SK-N-MC (cell line): ENCODE measurements around the gene NPY5R.
A peak's percentile ranks its signal among the peaks of the same experiment; 100 is the strongest.

ENCODE experiments used
- DNase-seq: peaks from one replicate; pipeline ENCODE4 v3.0.0-alpha.2; 2011; ENCODE audit warnings: low read depth, low spot score
- H3K27ac ChIP-seq: fragments of 200-600 bp; sonication (generic); 2 replicates; pipeline ENCODE4 v1.5.1; 2016; ENCODE audit warnings: mixed run types
- H3K36me3 ChIP-seq: fragments of 200-600 bp; sonication (generic); 2 replicates; pipeline ENCODE4 v1.6.1; 2017; ENCODE audit warnings: antibody characterized with exemption, low read length, mixed read lengths; ENCODE audit not compliant: insufficient read depth
- H3K4me3 ChIP-seq: fragments of 200-600 bp; sonication (generic); 2 replicates; pipeline ENCODE4 v1.5.1; 2016
- H3K9ac ChIP-seq: fragments of 200-600 bp; sonication (generic); 2 replicates; pipeline ENCODE4 v1.8.0; 2017; ENCODE audit warnings: mixed run types, mixed read lengths; ENCODE audit not compliant: insufficient read length
- H3K9me3 ChIP-seq: fragments of 200-600 bp; sonication (generic); 2 replicates; pipeline ENCODE4 v1.6.1; 2017; ENCODE audit warnings: low read depth, mild to moderate bottlenecking, antibody characterized with exemption, low read length, moderate library complexity, mixed read lengths
- EZH2 ChIP-seq: fragments of 200-600 bp; sonication (generic); IDR thresholded peaks from one replicate; pipeline ENCODE4 v1.6.1; 2017; ENCODE audit warnings: antibody characterized with exemption
- FOXP2 ChIP-seq: optimal IDR thresholded peaks from 2 replicates; pipeline ENCODE3; 2011; ENCODE audit warnings: mild to moderate bottlenecking, moderate library complexity; ENCODE audit not compliant: insufficient read depth; ENCODE audit errors: extremely low read length, control extremely low read depth
- POLR2AphosphoS5 ChIP-seq: IDR thresholded peaks from 2 replicates; pipeline ENCODE4 v1.6.1; 2012; ENCODE audit warnings: mild to moderate bottlenecking, low read depth, low read length, borderline replicate concordance

NPY5R gene

GRCh38 chr4:163378661-163379060 lies 35.0 kb downstream of the NPY5R start:
- no peaks in the 10 kb centered on the region for H3K36me3 ChIP-seq
- no peak overlapping the region for H3K4me3 ChIP-seq
- TF ChIP-seq FOXP2, result no peak
- no peak for TF ChIP-seq EZH2
- TF ChIP-seq POLR2AphosphoS5, result no peak
- no peaks in the 10 kb centered on the region for H3K9me3 ChIP-seq
- no peak for DNase-seq
- H3K27ac ChIP-seq, result no peak overlapping the region
- no peak overlapping the region for H3K9ac ChIP-seq

DNA sequence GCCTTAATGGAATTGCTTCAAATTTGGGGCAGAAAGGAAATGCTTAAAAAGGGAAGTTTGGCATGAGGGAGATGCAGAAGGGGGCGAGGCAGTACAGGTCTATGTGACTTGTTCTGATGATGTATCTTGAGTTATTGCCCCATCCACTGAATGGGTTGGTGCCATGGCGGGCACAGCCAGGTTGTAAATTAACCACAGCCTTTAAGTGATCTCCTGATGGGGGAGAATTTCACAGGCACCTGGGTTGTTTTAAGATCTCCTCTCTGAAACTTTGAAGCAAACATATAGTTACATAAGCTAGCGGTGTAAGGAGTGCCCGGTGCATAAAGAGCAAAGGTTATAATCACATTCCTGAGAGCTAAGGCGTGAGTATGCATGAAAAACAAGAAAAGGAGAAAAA lies 37.0 kb downstream of the NPY5R start:
- H3K9me3 ChIP-seq, result no peaks in the 10 kb centered on the region
- no peak for TF ChIP-seq POLR2AphosphoS5
- no peak for TF ChIP-seq EZH2
- no peak for TF ChIP-seq FOXP2
- no peak overlapping the region for H3K4me3 ChIP-seq
- no peak overlapping the region for H3K9ac ChIP-seq
- DNase-seq, result no peak
- H3K27ac ChIP-seq, result no peak overlapping the region
- H3K36me3 ChIP-seq, result no peaks in the 10 kb centered on the region

GRCh38 chr4:163382178-163382869 lies 38.6 kb downstream of the NPY5R start:
- no peak overlapping the region for H3K27ac ChIP-seq
- H3K9me3 ChIP-seq, result no peaks in the 10 kb centered on the region
- DNase-seq, result no peak
- H3K9ac ChIP-seq, result no peak overlapping the region
- H3K36me3 ChIP-seq, result no peaks in the 10 kb centered on the region
- H3K4me3 ChIP-seq, result no peak overlapping the region
- TF ChIP-seq EZH2 (no peak), FOXP2 (no peak), POLR2AphosphoS5 (no peak)

GRCh38 chr4:163384434-163384833 lies 40.7 kb downstream of the NPY5R start:
- DNase-seq, result no peak
- no peak overlapping the region for H3K4me3 ChIP-seq
- H3K27ac ChIP-seq, result no peak overlapping the region
- H3K36me3 ChIP-seq, result no peaks in the 10 kb centered on the region
- H3K9ac ChIP-seq, result no peak overlapping the region
- TF ChIP-seq FOXP2 (no peak), EZH2 (no peak), POLR2AphosphoS5 (no peak)
- H3K9me3 ChIP-seq, result no peaks in the 10 kb centered on the region

DNA sequence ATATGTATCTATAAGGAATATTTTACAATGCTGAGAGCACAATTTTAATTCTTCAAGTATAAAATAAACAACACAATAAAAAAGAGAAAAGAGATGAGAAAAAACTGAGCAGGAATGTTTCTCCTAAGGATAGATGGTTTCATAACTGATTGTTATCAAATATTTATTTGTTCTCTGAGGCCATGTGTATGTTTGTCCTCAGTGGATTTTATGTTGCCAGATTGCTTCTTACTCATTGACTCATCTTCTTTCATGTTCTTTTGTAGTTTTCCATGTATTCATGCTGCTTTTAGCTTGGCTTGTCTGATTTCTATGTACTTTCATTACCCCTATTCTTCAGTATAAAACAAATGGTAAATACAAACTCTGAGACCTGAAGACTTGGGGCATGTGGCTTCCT lies 41.2 kb downstream of the NPY5R start:
- Histone ChIP-seq H3K36me3 (no peaks in the 10 kb centered on the region), H3K9ac (no peak overlapping the region), H3K9me3 (no peaks in the 10 kb centered on the region), H3K27ac (no peak overlapping the region), H3K4me3 (no peak overlapping the region)
- TF ChIP-seq EZH2, result no peak
- no peak for TF ChIP-seq POLR2AphosphoS5
- no peak for TF ChIP-seq FOXP2
- DNase-seq, result no peak

DNA sequence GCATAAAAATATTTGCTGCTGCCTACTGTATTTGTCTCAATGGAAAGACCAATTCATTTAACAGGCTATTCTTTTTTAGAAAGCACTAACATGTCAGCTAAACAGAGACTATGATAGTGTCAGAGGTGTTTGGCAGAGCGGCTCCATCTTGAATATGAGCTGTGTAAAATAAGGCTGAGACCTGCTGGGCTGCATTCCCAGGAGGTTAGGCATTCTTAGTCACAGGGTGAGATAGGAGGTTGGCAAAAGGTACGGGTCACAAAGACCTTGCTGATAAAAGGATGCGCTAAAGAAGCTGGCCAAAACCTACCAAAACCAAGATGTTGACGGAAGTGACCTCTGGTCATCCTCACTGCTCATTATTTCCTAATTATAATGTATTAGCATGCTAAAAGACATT lies 41.8 kb downstream of the NPY5R start:
- TF ChIP-seq EZH2 (no peak), FOXP2 (no peak), POLR2AphosphoS5 (no peak)
- no peak for DNase-seq
- no peak overlapping the region for H3K27ac ChIP-seq

DNA sequence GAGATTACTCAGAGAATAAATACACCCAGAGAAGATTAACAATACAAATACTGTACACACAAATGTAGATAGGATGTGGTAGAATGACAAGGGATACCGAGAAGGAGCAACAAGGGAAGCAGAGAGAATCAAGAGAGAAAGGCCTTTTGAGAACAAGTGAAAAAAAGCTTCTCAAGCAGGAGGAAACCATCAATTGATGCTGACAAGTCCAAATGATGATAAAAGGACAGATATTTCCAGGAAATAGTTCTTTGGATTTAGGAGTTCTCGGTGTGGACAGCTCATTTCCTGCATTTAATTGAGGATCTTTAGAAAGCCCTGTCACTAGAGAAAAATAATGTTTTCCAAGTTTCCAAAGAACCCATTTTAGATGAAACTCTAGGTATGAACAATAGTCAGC lies 48.1 kb downstream of the NPY5R start:
- H3K36me3 ChIP-seq, result no peaks in the 10 kb centered on the region
- no peaks in the 10 kb centered on the region for H3K9me3 ChIP-seq
- no peak overlapping the region for H3K27ac ChIP-seq
- TF ChIP-seq POLR2AphosphoS5 (no peak), FOXP2 (no peak), EZH2 (no peak)
- no peak for DNase-seq
- no peak overlapping the region for H3K4me3 ChIP-seq
- no peak overlapping the region for H3K9ac ChIP-seq

More for the DNA sequence above, 41.8 kb downstream of the NPY5R start:
- H3K9ac ChIP-seq, result no peak overlapping the region
- no peaks in the 10 kb centered on the region for H3K9me3 ChIP-seq
- no peak overlapping the region for H3K4me3 ChIP-seq
- H3K36me3 ChIP-seq, result no peaks in the 10 kb centered on the region

DNA sequence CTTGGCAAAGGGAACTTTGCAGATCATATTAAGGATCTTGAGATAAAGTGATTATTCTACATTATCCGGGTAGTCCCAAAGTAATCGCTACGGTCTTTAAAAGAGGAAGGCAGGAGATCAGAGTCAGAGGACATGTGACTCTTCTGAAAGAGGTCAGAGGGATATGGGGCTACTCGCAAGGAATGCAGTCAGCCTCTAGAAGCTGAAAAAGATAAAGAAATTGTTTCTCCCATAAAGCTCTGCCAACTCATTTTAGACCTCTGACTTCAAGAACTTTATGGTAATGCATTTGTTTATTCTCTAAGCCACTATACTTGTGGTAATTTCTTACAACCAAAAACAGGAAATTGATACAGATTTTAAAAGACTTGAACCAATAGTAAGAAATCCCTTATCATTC lies 48.6 kb downstream of the NPY5R start:
- H3K9ac ChIP-seq, result no peak overlapping the region
- no peak overlapping the region for H3K4me3 ChIP-seq
- H3K36me3 ChIP-seq, result no peaks in the 10 kb centered on the region
- no peak for TF ChIP-seq POLR2AphosphoS5
- no peak for TF ChIP-seq EZH2
- no peak for TF ChIP-seq FOXP2
- H3K27ac ChIP-seq, result peak overlapping the region; percentile 18; the same call in 1 of the 2 replicates
- H3K9me3 ChIP-seq, result no peaks in the 10 kb centered on the region
- DNase-seq, result no peak

DNA sequence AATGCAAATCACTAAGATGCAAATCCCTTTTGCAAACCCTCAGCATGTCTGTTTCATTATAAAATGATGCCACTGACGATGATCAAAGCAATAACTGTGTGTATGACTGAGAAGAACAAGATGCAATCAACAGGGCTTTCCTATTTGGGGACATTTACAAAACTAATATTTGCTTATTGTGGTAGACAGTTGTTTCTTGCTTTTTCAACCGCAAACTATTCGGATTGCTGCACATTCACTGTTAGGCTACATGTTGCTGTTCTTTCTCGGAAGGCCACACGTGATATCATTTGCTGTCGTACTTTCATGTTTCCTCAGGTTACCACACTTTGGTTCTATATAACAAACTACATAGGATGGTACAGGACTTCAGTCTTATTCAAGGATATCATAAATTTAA lies 49.8 kb downstream of the NPY5R start:
- H3K4me3 ChIP-seq, result no peak overlapping the region
- no peaks in the 10 kb centered on the region for H3K9me3 ChIP-seq
- no peak for DNase-seq
- H3K9ac ChIP-seq, result no peak overlapping the region
- H3K27ac ChIP-seq, result no peak overlapping the region
- TF ChIP-seq POLR2AphosphoS5 (no peak), EZH2 (no peak), FOXP2 (no peak)
- H3K36me3 ChIP-seq, result no peaks in the 10 kb centered on the region
